HL-60 (cell line): ENCODE data around the gene RNF40.

Experiments used
- DNase-seq, 2 experiments: peaks; one replicate each; pipeline ENCODE4 v3.0.0-alpha.2; 2010 to 2020; ENCODE audit warnings: low read depth in 1 of 2, low spot score in 1 of 2
- H3K27ac ChIP-seq: fragments of 250-450 bp; sonication (Bioruptor Pico); replicated peaks from 2 replicates; pipeline ENCODE4 v1.5.1; 2020; ENCODE audit warnings: mild to moderate bottlenecking, moderate library complexity
- H3K27me3 ChIP-seq: fragments of 250-450 bp; sonication (Bioruptor Pico); 2 replicates; pipeline ENCODE4 v1.5.1; 2021; ENCODE audit warnings: mild to moderate bottlenecking, moderate library complexity; ENCODE audit not compliant: insufficient read depth, poor library complexity, severe bottlenecking
- H3K4me3 ChIP-seq: replicated peaks from 2 replicates; pipeline ENCODE4 v1.5.1; 2011; ENCODE audit warnings: mild to moderate bottlenecking, control low read depth, low read length; ENCODE audit not compliant: insufficient read depth
- GABPA ChIP-seq: IDR thresholded peaks from 2 replicates; pipeline ENCODE4 v1.6.1; 2012; ENCODE audit warnings: low read depth
- POLR2AphosphoS5 ChIP-seq: IDR thresholded peaks from 2 replicates; pipeline ENCODE4 v1.6.1; 2012; ENCODE audit warnings: low read depth
- REST ChIP-seq: IDR thresholded peaks from 2 replicates; pipeline ENCODE4 v1.6.1; 2012; ENCODE audit warnings: low read depth; ENCODE audit not compliant: insufficient replicate concordance
- SPI1 ChIP-seq: IDR thresholded peaks from 2 replicates; pipeline ENCODE4 v1.6.1; 2012; ENCODE audit warnings: low read depth, mild to moderate bottlenecking, borderline replicate concordance
- TF ChIP-seq, protein P1 (sequence below): IDR thresholded peaks from one replicate; pipeline ENCODE4 v1.5.1; 2011; ENCODE audit warnings: low read length, control low read depth, inconsistent platforms; ENCODE audit not compliant: insufficient read depth

Gene RNF40

DNA sequence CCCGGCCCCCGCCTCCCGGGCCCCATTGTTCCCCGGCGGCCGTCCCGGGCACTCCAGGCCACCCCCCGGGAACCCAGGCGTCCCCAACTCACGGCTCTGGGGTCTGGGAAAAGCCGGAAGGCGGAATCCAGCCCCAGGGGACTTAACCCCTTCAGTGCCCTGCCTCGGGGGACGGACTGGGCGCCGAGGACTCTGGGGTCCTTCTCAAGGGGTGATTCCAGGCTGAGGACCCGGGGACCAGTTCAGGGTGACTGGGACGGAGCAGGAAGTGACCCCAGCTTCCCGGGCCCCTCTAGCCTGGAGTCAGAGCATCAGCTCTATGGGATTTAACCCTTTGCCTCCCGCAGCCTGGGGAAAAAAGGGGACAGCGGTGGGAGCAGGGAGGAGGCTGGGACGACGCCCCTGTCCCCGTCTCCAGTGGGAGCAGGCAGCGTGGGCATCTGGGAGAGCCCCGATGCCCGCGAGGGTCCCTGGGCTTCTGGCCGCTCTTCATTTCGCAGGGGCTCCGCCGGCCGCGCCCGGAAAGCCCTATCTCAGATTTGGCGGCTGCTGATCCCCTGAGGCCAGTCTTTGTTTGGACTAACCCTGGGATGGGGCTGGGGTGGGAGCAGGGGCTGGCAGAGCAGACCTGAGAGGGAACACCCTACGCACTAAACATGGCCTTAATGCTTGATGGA, 25.0 kb downstream of the RNF40 start, which contains the start of gene ZNF629:
ZNF629 (minus strand) TSS at position 270 of the 677 bp plus-strand sequence. CDS start 2,723 bp downstream, outside the sequence.
- Histone ChIP-seq H3K27me3 (no peaks in the 10 kb centered on the region), H3K4me3 (peak within 1 kb of the TSS; percentile 89), H3K27ac (peak within 1 kb of the TSS; percentile 63)
- TF ChIP-seq SPI1: no peak
- TF ChIP-seq GABPA: peak; percentile 65
- DNase-seq: peak in 1 of 2 experiments; percentile 44

DNA sequence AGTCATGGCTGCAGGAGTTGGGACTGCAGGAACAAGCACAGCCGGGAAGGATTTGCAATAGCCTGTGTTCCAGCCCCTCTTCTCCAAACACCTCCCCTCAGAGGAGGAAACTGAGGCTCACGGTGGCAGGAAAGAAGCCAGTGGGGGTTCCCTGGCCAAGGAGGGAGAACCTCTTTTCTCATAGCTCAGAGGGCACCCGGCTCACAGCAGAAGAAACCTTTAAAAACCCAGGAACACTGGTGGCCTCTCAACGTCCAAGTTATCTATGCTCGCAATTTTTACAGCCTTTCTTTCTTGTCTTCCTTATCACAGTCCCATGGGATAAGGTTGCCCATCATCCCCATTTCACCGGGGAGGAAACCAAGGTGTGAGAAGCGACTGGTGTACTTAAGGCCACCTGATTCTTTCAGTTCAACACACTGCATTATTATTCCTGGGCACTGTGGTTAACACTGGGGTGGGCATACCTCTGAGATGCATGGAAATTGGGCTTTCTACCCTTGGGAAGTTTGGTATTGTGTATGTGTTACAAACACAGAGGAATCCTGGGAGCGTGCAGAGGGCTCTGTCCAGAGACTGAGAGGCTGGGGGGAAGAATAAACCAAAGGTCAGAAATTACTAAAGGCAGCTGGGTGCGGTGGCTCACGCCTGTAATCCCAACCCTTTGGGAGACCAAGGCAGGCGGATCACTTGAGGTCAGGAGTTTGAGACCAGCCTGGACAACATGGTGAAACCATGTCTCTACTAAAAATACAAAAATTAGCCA, 25.7 kb downstream of the RNF40 start:
- no peak for DNase-seq
- peak overlapping the region; percentile 89; the same call in 1 of the 2 replicates for H3K4me3 ChIP-seq
- H3K27ac ChIP-seq: no peak overlapping the region
- no peaks in the 10 kb centered on the region for H3K27me3 ChIP-seq
- no peak for TF ChIP-seq POLR2AphosphoS5
- TF ChIP-seq, protein P1, sequence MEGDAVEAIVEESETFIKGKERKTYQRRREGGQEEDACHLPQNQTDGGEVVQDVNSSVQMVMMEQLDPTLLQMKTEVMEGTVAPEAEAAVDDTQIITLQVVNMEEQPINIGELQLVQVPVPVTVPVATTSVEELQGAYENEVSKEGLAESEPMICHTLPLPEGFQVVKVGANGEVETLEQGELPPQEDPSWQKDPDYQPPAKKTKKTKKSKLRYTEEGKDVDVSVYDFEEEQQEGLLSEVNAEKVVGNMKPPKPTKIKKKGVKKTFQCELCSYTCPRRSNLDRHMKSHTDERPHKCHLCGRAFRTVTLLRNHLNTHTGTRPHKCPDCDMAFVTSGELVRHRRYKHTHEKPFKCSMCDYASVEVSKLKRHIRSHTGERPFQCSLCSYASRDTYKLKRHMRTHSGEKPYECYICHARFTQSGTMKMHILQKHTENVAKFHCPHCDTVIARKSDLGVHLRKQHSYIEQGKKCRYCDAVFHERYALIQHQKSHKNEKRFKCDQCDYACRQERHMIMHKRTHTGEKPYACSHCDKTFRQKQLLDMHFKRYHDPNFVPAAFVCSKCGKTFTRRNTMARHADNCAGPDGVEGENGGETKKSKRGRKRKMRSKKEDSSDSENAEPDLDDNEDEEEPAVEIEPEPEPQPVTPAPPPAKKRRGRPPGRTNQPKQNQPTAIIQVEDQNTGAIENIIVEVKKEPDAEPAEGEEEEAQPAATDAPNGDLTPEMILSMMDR: no peak
- no peak for TF ChIP-seq REST
- TF ChIP-seq SPI1: no peak
- TF ChIP-seq GABPA: no peak

DNA sequence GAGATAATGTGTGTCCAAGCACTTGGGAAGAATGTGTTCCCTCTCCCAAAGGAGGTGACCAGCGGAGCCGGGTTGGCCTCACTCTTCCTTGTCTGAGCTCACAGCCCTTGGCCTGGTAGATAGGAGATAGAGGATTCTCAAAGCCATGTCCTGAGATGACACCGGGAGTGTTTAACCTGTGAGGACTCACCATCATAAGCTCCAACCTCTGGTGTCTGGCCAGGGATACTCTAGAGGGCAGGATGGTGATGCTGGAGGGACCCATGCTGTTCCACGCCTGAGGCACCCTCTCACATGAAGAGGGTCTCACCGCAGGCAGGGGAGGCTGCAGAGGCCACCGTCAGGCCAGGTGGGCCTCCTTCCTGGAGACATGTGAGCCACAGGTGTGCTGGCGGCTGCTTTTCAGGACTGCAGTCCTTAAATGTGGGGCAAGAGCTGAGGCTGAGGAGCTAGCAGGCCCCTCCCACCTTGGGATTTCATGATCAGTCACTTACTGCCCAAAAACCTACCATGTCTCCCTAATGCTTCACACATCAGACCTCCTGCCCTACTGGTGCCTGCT, 31.5 kb downstream of the RNF40 start:
- no peak for DNase-seq
- H3K27me3 ChIP-seq: no peaks in the 10 kb centered on the region
- no peak overlapping the region for H3K4me3 ChIP-seq
- no peak overlapping the region for H3K27ac ChIP-seq
- TF ChIP-seq, protein P1: no peak
- TF ChIP-seq GABPA (no peak), POLR2AphosphoS5 (no peak), SPI1 (no peak), REST (no peak)

DNA sequence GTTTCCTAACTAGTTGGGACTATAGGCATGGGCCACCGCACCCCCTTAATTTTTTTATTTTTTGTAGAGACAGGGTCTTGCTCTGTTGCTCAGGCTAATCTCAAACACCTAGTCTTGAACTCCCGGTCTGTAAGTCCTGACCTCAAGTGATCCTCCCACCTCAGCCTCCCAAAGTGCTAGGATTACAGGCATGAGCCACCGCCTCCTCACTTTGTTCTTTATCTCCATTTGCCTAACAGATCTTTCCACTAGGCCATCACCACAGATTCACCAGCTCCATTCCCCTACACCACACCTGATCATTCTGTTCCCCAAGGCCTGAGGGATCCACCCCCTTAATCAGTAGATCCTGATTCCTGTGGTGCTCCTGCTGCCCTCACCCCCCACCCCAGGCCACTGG, 32.5 kb downstream of the RNF40 start:
- no peak overlapping the region for H3K4me3 ChIP-seq
- no peak for DNase-seq
- no peak overlapping the region for H3K27ac ChIP-seq
- no peaks in the 10 kb centered on the region for H3K27me3 ChIP-seq
- no peak for TF ChIP-seq SPI1
- no peak for TF ChIP-seq GABPA
- TF ChIP-seq, protein P1: no peak
- no peak for TF ChIP-seq REST
- no peak for TF ChIP-seq POLR2AphosphoS5
